ENCODE results near the gene C1GALT1. TPM values are rescaled to one million over a fixed set of nuclear protein-coding genes. Genes with fewer than 3 reads are reported as not detected.
"Not testable (repeated sequence)": the region's sequence is repeated elsewhere in the genome, so short reads cannot be mapped to it uniquely, and the experiment has no call there.

The C1GALT1 gene
- total RNA-seq, 1 donor from 2014 or later, result 29.7 TPM

- DNase-seq (ENCODE audit: low spot score), result no peak
Observed at GRCh38 chr7:7169296-7169695, 13.0 kb upstream of the C1GALT1 start.

DNA sequence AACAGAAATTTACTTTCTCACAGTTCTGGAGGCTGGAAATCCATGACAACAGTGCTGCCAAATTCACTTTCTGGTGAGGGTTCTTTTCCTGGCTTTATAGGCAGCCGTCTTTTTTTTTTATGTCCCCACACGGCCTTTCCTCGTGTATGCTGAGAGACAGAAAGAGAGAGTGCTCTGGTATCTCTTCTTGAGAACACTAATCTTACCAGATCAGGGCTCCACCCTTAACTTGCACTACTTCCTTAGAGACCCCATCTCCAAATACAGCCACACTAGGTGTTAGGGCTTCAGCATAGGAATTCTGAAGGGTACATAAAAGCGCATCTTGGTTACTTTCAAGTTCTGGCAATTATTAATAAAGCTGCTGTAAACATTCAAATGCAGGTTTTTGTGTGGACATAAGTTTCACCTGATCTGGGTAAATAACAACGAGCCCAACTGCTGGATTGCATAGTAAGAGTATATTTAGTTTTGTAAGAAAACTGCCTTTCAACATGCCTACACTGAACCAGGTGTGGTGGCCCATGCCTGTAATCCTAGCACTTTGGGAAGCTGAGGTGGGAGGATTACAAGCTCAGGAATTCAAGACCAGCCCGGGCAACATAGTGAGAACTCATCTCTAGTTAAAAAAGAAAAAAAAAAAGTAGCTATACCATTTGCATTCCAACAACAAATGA is 8.2 kb upstream of the C1GALT1 start:
- no peak for DNase-seq (ENCODE audit: low spot score)

- DNase-seq (ENCODE audit: low spot score), result no peak
Observed at GRCh38 chr7:7175075-7175695, 7.2 kb upstream of the C1GALT1 start.

DNA sequence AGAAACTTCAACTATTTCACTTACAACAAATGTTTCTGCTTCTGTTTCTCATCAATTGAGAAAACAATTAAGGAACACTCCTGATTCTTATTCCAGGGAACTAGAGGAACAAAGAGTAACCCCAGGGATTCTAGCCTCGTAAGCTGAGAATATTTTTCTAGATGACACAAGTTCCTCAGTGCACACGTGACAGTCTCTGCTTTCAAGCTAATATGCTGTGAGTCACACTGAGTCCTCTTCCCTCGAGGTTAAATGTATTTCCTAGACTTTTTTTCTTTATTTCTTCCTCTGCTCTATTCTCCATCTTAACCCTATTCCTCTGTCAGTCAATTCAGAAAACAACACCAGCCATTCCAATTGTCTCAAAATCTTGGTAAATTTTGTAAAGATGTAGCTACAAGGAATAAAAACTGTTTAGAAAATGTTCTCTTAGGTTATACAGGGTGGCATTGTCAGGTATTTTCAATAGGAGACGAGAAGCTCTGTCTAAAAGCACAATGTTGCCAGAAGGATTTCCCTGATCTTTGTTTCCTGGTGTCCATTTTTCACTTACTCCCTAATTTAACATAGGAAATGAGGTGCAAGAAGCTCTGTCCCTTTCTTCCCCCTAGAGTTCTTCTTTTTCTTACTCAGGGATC is 5.8 kb upstream of the C1GALT1 start:
- no peak for DNase-seq (ENCODE audit: low spot score)

- no peak for DNase-seq (ENCODE audit: low spot score)
Observed at GRCh38 chr7:7177044-7177517, 5.3 kb upstream of the C1GALT1 start.

GRCh38 chr7:7178081-7178480 is 4.3 kb upstream of the C1GALT1 start:
- no peak for DNase-seq (ENCODE audit: low spot score)

GRCh38 chr7:7178906-7179305 is 3.4 kb upstream of the C1GALT1 start:
- DNase-seq (ENCODE audit: low spot score), result no peak

- DNase-seq (ENCODE audit: low spot score), result no peak
Observed at GRCh38 chr7:7180725-7181449, 1.5 kb upstream of the C1GALT1 start.

DNA sequence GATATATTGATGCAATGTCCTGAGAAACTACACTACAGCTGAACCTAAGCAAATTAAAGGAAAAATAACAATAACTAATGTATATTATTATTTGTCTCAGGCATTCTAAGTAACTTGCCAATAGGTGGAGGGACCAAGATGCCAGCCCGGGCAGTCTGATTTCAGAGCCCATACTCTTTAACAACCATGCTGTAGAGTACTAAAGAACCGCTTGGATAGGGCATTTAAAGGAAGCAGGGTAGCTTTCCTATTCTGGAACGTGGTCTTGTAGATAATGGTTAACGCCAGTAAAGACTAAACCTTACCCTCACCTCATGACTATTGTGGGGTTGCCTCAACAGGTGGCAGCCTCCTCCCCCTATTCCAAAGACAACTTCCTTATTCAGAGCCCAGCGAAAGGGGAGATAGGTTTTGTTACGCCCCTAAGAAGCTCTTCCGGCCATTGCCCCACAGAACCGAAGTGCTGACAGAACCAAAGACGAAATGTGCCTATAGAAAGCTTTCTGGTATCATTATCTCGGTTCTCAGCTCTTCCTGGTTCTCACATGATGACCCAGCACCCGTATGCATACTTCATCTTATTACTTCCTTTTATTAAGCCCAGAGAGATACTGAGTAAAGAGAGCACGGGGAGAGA is 707 bp upstream of the C1GALT1 start:
- peak; percentile 53 for DNase-seq (ENCODE audit: low spot score)

DNA sequence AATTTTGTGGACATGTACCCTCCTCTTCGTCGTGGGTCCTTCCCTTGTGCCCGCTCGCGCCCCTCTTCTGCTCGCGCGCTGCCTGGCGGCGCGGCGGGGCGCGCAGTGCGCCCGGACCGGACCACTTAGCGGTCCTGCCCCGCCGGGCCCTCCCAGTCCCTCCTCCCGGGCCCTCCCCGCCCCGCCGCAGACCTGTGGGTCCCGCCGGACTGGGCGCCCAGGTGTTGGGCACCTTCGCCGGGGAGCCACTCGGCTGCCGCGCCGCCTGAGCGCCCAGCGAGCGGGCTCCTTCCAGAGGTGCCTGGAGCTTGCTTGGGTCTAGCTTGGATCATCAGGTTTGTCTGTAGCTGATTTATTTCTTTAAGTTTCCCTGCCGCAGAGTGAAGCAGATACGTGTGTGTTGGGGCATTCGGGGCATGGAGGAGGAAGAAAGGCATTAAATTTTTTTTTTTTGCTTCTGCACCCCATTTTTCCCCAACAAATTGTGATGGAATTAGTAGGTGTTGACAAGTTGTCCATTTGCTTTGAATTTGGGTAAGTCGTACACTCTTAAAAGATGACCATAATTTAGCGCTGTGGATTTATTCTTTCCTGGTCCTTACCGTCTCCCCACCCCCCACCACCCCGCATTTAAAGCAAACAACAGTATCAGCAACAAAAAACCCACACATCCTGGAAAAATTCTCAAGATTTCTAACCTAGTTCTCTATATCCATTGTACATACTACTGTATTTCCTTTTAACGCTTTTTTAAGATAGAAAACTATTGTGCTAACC is 905 bp downstream of the C1GALT1 start:
- peak; percentile 49 for DNase-seq (ENCODE audit: low spot score)

GRCh38 chr7:7183838-7184463 is 1.6 kb downstream of the C1GALT1 start:
- no peak for DNase-seq (ENCODE audit: low spot score)

DNA sequence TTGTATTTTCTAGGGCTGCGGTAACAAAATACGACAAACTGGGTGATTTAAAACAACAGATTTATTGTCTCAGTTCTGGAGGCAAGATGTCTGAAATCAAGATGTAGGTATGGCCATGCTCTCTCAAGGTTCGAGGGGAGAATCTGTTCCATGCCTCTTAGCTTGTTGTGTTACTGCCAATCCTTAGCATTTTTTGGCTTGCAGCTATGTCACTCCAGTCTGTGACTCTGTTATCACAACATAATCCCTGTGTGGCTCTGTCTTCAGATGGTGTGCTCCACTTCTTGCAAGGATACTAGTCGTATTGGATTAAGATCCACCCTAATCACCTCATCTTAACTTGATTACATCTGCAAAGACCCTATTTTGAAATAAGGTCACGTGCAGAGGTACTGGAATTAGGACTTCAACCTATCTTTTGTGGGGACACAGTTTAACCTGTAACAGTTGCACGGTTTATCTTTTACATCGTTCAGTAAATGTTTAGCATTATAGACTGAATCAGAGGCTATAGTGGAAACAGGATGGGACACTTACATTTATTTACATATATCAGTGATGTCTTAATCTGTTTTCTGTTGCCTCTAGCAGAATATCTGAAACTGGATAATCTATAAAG is 3.1 kb downstream of the C1GALT1 start:
- no peak for DNase-seq (ENCODE audit: low spot score)

- DNase-seq (ENCODE audit: low spot score), result no peak
Observed at GRCh38 chr7:7188091-7188490, 5.7 kb downstream of the C1GALT1 start.

- no peak for DNase-seq (ENCODE audit: low spot score)
Observed at GRCh38 chr7:7188742-7189141, 6.4 kb downstream of the C1GALT1 start.

GRCh38 chr7:7190142-7190541 is 7.8 kb downstream of the C1GALT1 start:
- no peak for DNase-seq (ENCODE audit: low spot score)

GRCh38 chr7:7191137-7191536 is 8.8 kb downstream of the C1GALT1 start:
- DNase-seq (ENCODE audit: low spot score), result no peak

- DNase-seq (ENCODE audit: low spot score), result not testable (repeated sequence)
Observed at GRCh38 chr7:7192798-7193788, 10.7 kb downstream of the C1GALT1 start.

- DNase-seq (ENCODE audit: low spot score), result not testable (repeated sequence)
Observed at GRCh38 chr7:7199592-7199991, 17.2 kb downstream of the C1GALT1 start.

GRCh38 chr7:7200255-7200654 is 17.9 kb downstream of the C1GALT1 start:
- DNase-seq (ENCODE audit: low spot score), result not testable (repeated sequence)

All from ureter (tissue), 1 donor.